Measurements from ENCODE around the gene LAPTM4A. TPM values are rescaled to one million over a fixed set of nuclear protein-coding genes. Genes with fewer than 3 reads are reported as not detected.

LAPTM4A gene
- total RNA-seq, 1 experiment from 2014 or later: 131 TPM

GRCh38 chr2:20064421-20064820 lies 13.0 kb upstream of the LAPTM4A start:
- H3K9me3 ChIP-seq (ENCODE audit: control insufficient read depth, low read depth, low read length): no peaks in the 10 kb centered on the region
- peaks cover 3% of the 10 kb centered on the region in 2 experiments; a peak in 2 of 5 replicates for H3K9me3 Mint-ChIP-seq
- H2AFZ ChIP-seq (ENCODE audit: low read length): no peak overlapping the region
- H3K36me3 Mint-ChIP-seq (ENCODE audit: insufficient read depth in 1 of 3, low read depth in 3 of 3): no peaks in the 10 kb centered on the region
- H4K8ac ChIP-seq (replicated peaks; ENCODE audit: insufficient read length, low read depth, low read length): no peak overlapping the region
- no peak overlapping the region for H4K91ac ChIP-seq (ENCODE audit: insufficient read length, low read depth, low read length)
- H3K27ac ChIP-seq (ENCODE audit: insufficient read length, low read depth, low read length): no peak overlapping the region
- H3K27me3 Mint-ChIP-seq (ENCODE audit: low read depth): peaks cover 2% of the 10 kb centered on the region
- no peak overlapping the region for H3K4me2 ChIP-seq (ENCODE audit: insufficient read depth, insufficient read length, low read length)
- H2BK15ac ChIP-seq (ENCODE audit: low read depth, low read length): no peak overlapping the region
- no peak overlapping the region for H4K5ac ChIP-seq (ENCODE audit: insufficient read length, low read depth, low read length)
- no peaks in the 10 kb centered on the region for H3K4me1 ChIP-seq (ENCODE audit: insufficient read depth, low read length)
- H3K23me2 ChIP-seq (ENCODE audit: insufficient read length, low read depth, low read length, poor library complexity, severe bottlenecking): no peaks in the 10 kb centered on the region
- H3K56ac ChIP-seq (ENCODE audit: insufficient read length, low read depth, low read length): no peak overlapping the region
- no peak overlapping the region for H3T11ph ChIP-seq (ENCODE audit: low read length)
- no peak overlapping the region for H2BK120ac ChIP-seq (ENCODE audit: low read depth, low read length, poor library complexity, severe bottlenecking)
- no peak overlapping the region for H3K4ac ChIP-seq (ENCODE audit: low read depth, low read length)
- no peak overlapping the region for H3K18ac ChIP-seq (ENCODE audit: insufficient read length, low read depth, low read length)
- H3K14ac ChIP-seq (ENCODE audit: insufficient read depth, low read length): no peak overlapping the region
- H3K23ac ChIP-seq (ENCODE audit: insufficient read length, low read depth, low read length): no peak overlapping the region
- DNase-seq: no peak
- no peaks in the 10 kb centered on the region for H3K79me2 ChIP-seq (ENCODE audit: insufficient read depth, low read length)
- no peak overlapping the region for H3K9ac ChIP-seq (ENCODE audit: extremely low read depth, insufficient read length, low read length)
- H2BK5ac ChIP-seq (ENCODE audit: insufficient read length, low read length): no peak overlapping the region
- H3K27me3 ChIP-seq (ENCODE audit: insufficient read depth, low read length): no peaks in the 10 kb centered on the region
- H3K79me1 ChIP-seq (ENCODE audit: insufficient read depth, low read depth, low read length, poor library complexity, severe bottlenecking): no peaks in the 10 kb centered on the region
- H2BK20ac ChIP-seq (ENCODE audit: low read depth, low read length, poor library complexity, severe bottlenecking): no peak overlapping the region
- H4K20me1 ChIP-seq (ENCODE audit: control insufficient read depth, insufficient read depth, insufficient read length): no peaks in the 10 kb centered on the region
- no CpG with 5 or more reads among the region's 3 CpGs for WGBS (ENCODE audit: extremely low coverage, insufficient read length, low lambda C conversion rate)
- H2BK12ac ChIP-seq (ENCODE audit: insufficient read length, low read depth, low read length): no peak overlapping the region
- TF ChIP-seq CTCF (conservative IDR thresholded peaks at IDR 0.05): no peak
- no peak overlapping the region for H3K27ac Mint-ChIP-seq
- no peak overlapping the region for H2AK5ac ChIP-seq (ENCODE audit: insufficient read length, low read length)
- H3K4me3 Mint-ChIP-seq: no peak overlapping the region
- H3K4me1 Mint-ChIP-seq: peaks cover 2% of the 10 kb centered on the region in 2 experiments; a peak in 1 of 4 replicates

Measured in H9 (cell line).